K562 (cell line): ENCODE results near the gene MRPL58. TPM values are rescaled to one million over a fixed set of nuclear protein-coding genes. Genes with fewer than 3 reads are reported as not detected.

Source experiments
- AFF1 ChIP-seq, 2 experiments: fragments of 450-650 bp; IDR thresholded peaks; 2 replicates each; pipeline ENCODE4 v1.6.1; 2018; ENCODE audit warnings: mild to moderate bottlenecking in 2 of 2, low read depth in 1 of 2; ENCODE audit not compliant: partially characterized antibody in 2 of 2
- CREB1 ChIP-seq, 2 experiments: sonication (generic) in 1 of 2; formaldehyde crosslinking in 1 of 2; IDR thresholded peaks; 2 replicates each; pipeline versions ENCODE4 v1.6.1 to v1.8.0; 2012 to 2022; ENCODE audit warnings: inconsistent platforms in 1 of 2, mild to moderate bottlenecking in 1 of 2, missing genetic modification reagents in 1 of 2, moderate library complexity in 1 of 2
- IRF1 ChIP-seq: sonication (generic); formaldehyde crosslinking; IDR thresholded peaks from 2 replicates; pipeline ENCODE4 v1.8.0; 2022; ENCODE audit warnings: missing genetic modification reagents, mild to moderate bottlenecking, borderline replicate concordance
- RBBP5 ChIP-seq: fragments of 200-600 bp; sonication (generic); IDR thresholded peaks from 2 replicates; pipeline ENCODE4 v1.6.1; 2012; ENCODE audit warnings: borderline replicate concordance, mild to moderate bottlenecking, low read length, control low read depth, inconsistent platforms; ENCODE audit not compliant: insufficient read depth, poor library complexity, severe bottlenecking
- SRF ChIP-seq, 2 experiments: fragments of 250-450, 450-650 bp in 1 of 2; sonication (Bioruptor Pico) in 1 of 2; sonication (generic) in 1 of 2; formaldehyde crosslinking; IDR thresholded peaks; 2 replicates each; pipeline versions ENCODE4 v1.5.0 to v1.5.1; 2020 to 2022; ENCODE audit warnings: mild to moderate bottlenecking in 1 of 2, missing genetic modification reagents in 1 of 2
- TARDBP ChIP-seq: fragments of 450-650 bp; IDR thresholded peaks from 2 replicates; pipeline ENCODE4 v1.6.1; 2016
- ZBTB7A ChIP-seq: IDR thresholded peaks from 2 replicates; pipeline ENCODE4 v1.6.1; 2011; ENCODE audit warnings: low read depth, mild to moderate bottlenecking, low read length, moderate library complexity, borderline replicate concordance; ENCODE audit not compliant: control insufficient read depth
- ZSCAN32 ChIP-seq: fragments of 450-650 bp; formaldehyde crosslinking; IDR thresholded peaks from 2 replicates; pipeline ENCODE4 v1.4.0; 2020; ENCODE audit warnings: mild to moderate bottlenecking, moderate library complexity
- polyA plus RNA-seq, 8 experiments: library from polyadenylated mRNA; depleted of rRNA in 4 of 8; stranded (reverse) in 5 of 8; unstranded in 3 of 8; fragments of >200 nt; fragmentation: Nextera tagmentation in 2 of 8; fragmentation: Illumina TruSeq in 1 of 8; extraction: Ambion mirVana in 2 of 8; extraction: Trizol in 1 of 8; gene quantifications; 2 replicates each; pipeline versions ENCODE4 v1.2.1 to v1.2.3, GENCODE V29; 2011 to 2014; ENCODE audit warnings: inconsistent platforms in 1 of 8, missing spikeins in 1 of 8
- total RNA-seq, 7 experiments: library from RNA; depleted of rRNA in 6 of 7; stranded (reverse); fragments of >200 nt in 6 of 7; fragmentation: Illumina TruSeq in 2 of 7; extraction: Trizol in 2 of 7; gene quantifications; 2 replicates each; pipeline versions ENCODE4 v1.2.1 to v1.2.3, GENCODE V29; 2011 to 2021; ENCODE audit warnings: low replicate concordance in 1 of 7
- TF ChIP-seq, protein P1 (sequence below): sonication (generic); formaldehyde crosslinking; IDR thresholded peaks from 2 replicates; pipeline ENCODE4 v1.8.1; 2023; ENCODE audit warnings: mild to moderate bottlenecking, missing genetic modification reagents
- TF ChIP-seq, protein P2 (sequence below), 3 experiments: IDR thresholded peaks in 2 of 3; conservative IDR thresholded peaks in 1 of 3; 2 replicates each; pipeline ENCODE4 v1.5.1; 2011 to 2012; ENCODE audit warnings: low read length in 3 of 3, mild to moderate bottlenecking in 3 of 3, control low read depth in 2 of 3, improper control_type of control experiment in 1 of 3, inconsistent platforms in 1 of 3, low read depth in 1 of 3, mixed read lengths in 1 of 3, moderate library complexity in 1 of 3; ENCODE audit not compliant: insufficient read depth in 2 of 3
- TF ChIP-seq, protein P3 (sequence below): fragments of 450-650 bp; conservative IDR thresholded peaks from 2 replicates; pipeline ENCODE4 v1.6.1; 2016; ENCODE audit warnings: missing genetic modification characterization, low read depth, mild to moderate bottlenecking, control low read depth, missing compliant biosample characterization

MRPL58 gene
- total and polyA plus RNA-seq, 9 of the 15 experiments (the other 6 are each of a cell fraction or from before 2014, with no cell fraction given), result 30.8 to 107 (median 72.4) TPM

GRCh38 chr17:75033346-75034235 lies 21.1 kb downstream of the MRPL58 start (continued):
- TF ChIP-seq CREB1 (IDR thresholded peaks at IDR 0.05), result peak; percentile 58
- TF ChIP-seq CREB1 (CRISPR knock-in tag; IDR thresholded peaks at IDR 0.05), result peak; percentile 57; the same call in 1 of the 2 replicates
- peak; percentile 56; the same call in 1 of the 2 replicates for TF ChIP-seq ZBTB7A
- TF ChIP-seq, protein P1, sequence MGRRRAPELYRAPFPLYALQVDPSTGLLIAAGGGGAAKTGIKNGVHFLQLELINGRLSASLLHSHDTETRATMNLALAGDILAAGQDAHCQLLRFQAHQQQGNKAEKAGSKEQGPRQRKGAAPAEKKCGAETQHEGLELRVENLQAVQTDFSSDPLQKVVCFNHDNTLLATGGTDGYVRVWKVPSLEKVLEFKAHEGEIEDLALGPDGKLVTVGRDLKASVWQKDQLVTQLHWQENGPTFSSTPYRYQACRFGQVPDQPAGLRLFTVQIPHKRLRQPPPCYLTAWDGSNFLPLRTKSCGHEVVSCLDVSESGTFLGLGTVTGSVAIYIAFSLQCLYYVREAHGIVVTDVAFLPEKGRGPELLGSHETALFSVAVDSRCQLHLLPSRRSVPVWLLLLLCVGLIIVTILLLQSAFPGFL (CRISPR knock-in tag), result no peak
- peak; percentile 90 for TF ChIP-seq RBBP5
- TF ChIP-seq ZSCAN32 (CRISPR knock-in tag), result no peak
- peak in 1 of 2 experiments; percentile 80 for TF ChIP-seq AFF1 (IDR thresholded peaks at IDR 0.05; ENCODE audit: low read depth in 1 of 2, partially characterized antibody in 2 of 2)
- TF ChIP-seq, protein P2, sequence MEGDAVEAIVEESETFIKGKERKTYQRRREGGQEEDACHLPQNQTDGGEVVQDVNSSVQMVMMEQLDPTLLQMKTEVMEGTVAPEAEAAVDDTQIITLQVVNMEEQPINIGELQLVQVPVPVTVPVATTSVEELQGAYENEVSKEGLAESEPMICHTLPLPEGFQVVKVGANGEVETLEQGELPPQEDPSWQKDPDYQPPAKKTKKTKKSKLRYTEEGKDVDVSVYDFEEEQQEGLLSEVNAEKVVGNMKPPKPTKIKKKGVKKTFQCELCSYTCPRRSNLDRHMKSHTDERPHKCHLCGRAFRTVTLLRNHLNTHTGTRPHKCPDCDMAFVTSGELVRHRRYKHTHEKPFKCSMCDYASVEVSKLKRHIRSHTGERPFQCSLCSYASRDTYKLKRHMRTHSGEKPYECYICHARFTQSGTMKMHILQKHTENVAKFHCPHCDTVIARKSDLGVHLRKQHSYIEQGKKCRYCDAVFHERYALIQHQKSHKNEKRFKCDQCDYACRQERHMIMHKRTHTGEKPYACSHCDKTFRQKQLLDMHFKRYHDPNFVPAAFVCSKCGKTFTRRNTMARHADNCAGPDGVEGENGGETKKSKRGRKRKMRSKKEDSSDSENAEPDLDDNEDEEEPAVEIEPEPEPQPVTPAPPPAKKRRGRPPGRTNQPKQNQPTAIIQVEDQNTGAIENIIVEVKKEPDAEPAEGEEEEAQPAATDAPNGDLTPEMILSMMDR (IDR thresholded peaks at IDR 0.05 in 2 of 3, conservative IDR thresholded peaks at IDR 0.05 in 1 of 3; ENCODE audit: insufficient read depth in 2 of 3, low read depth in 1 of 3, low read length in 3 of 3), result peak in 1 of 3 experiments; percentile 8; a peak in 1 of 6 replicates
- peak; percentile 51; the same call in 1 of the 2 replicates for TF ChIP-seq TARDBP
- TF ChIP-seq IRF1, result peak; percentile 38; the same call in 1 of the 2 replicates
- 0 out of 4 replicates have a peak, but pooled peaks of 1 of the 2 experiments have one; percentile 36 for TF ChIP-seq SRF (CRISPR knock-in tag; IDR thresholded peaks at IDR 0.05)
- TF ChIP-seq, protein P3, sequence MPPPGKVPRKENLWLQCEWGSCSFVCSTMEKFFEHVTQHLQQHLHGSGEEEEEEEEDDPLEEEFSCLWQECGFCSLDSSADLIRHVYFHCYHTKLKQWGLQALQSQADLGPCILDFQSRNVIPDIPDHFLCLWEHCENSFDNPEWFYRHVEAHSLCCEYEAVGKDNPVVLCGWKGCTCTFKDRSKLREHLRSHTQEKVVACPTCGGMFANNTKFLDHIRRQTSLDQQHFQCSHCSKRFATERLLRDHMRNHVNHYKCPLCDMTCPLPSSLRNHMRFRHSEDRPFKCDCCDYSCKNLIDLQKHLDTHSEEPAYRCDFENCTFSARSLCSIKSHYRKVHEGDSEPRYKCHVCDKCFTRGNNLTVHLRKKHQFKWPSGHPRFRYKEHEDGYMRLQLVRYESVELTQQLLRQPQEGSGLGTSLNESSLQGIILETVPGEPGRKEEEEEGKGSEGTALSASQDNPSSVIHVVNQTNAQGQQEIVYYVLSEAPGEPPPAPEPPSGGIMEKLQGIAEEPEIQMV (tag), result no peak
